Panc1 (cell line): Measurements from ENCODE around the gene GALNTL6.

Experiments used
- CTCF ChIP-seq: fragments of 450-650 bp; IDR thresholded peaks from 2 replicates; pipeline ENCODE4 v1.5.1; 2017; ENCODE audit warnings: mild to moderate bottlenecking
- POLR2AphosphoS5 ChIP-seq: IDR thresholded peaks from 2 replicates; pipeline ENCODE4 v1.6.1; 2012; ENCODE audit warnings: mild to moderate bottlenecking, low read depth, low read length, moderate library complexity
- SIN3A ChIP-seq: IDR thresholded peaks from 2 replicates; pipeline ENCODE4 v1.6.1; 2012; ENCODE audit warnings: low read depth, mild to moderate bottlenecking, low read length, moderate library complexity, borderline replicate concordance; ENCODE audit not compliant: insufficient read depth
- TCF7L2 ChIP-seq: IDR thresholded peaks from 2 replicates; pipeline ENCODE4 v1.6.1; 2011; ENCODE audit warnings: mild to moderate bottlenecking, low read depth, low read length, inconsistent platforms

GRCh38 chr4:172553216-172553615, 740.0 kb downstream of the GALNTL6 start:
- no peak for TF ChIP-seq CTCF
- TF ChIP-seq POLR2AphosphoS5: no peak
- no peak for TF ChIP-seq SIN3A
- TF ChIP-seq TCF7L2: no peak
